HG03432 (cell line): ENCODE results near the gene MED7.
A peak's percentile ranks its signal among the peaks of the same experiment; 100 is the strongest.

Experiments
- ATAC-seq: cut with Tn5 transposase; IDR thresholded peaks from one replicate; pipeline ENCODE4 v1.9.1; 2021; ENCODE audit warnings: mild to moderate bottlenecking, moderate library complexity; ENCODE audit not compliant: unreplicated experiment

The MED7 gene

DNA sequence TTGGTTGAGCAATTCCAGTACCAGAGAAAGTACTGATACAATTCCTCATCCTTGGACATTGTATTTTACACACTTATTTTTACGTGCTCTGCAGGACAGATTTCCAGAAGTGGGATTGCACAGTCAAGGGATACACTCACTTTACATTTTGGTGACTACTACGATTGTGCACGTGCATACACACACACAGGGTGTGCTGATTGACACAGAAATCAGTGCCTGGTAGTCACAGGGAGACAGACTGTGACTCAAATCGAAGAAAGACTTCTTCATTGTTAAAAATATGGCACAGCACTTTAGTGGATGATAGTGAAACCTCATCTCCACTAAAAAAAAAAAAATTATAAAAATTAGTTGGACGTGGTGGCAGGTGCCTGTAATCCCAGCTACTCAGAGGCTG, 21.9 kb upstream of the MED7 start:
- ATAC-seq, result no peak

GRCh38 chr5:157162919-157163510, 20.4 kb upstream of the MED7 start:
- ATAC-seq, result no peak

- no peak for ATAC-seq
Measured at GRCh38 chr5:157161996-157162395, 19.3 kb upstream of the MED7 start.

- no peak for ATAC-seq
Measured at GRCh38 chr5:157160001-157160400, 17.3 kb upstream of the MED7 start.

GRCh38 chr5:157159209-157159751, 16.6 kb upstream of the MED7 start:
- ATAC-seq, result no peak

DNA sequence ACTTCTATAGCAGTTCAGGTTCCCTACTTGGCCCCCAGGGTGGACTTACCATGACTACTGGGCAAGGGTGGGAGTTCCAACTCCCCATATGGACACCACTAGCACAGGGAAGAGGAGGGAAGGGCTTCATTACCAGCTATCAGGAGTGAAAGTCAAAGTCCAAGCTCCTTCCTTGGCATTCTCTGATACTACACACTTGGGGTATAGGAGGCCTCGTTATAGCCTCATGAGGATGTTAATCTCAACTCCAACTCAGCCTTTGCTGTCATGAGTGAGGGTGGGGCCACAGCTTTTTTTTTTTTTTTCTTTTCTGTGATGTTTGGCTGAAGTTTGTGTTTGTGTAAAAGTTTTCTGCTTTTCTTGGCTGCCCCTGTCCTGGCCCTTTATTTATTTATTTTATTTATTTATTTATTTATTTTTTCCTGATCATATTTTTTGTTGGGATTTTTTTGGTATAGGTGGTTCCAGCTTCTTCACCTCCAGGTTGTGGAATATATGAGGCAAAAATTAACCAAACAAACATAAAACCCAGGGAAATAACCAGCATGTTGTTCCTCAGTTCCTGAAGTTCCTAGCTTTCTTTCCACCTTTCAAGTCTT, 14.7 kb upstream of the MED7 start:
- ATAC-seq, result no peak

DNA sequence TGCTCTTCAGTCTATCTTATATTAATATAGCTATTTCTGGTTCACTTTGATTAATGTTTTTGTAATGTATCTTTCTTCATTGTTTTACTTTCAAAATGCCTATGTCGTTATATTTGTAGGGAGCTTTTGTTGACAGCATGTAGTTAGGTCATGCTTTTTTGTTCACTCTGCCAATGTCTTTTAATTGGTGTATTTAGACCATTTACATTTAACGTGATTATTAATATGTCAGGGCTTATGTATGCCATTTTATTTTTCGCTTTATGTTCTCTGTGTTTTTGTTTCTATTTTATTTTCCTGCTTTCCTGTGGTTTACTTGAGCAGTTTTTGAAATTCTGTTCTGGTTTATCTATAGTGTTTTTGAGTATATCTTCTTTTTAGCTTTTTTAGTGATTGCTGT, 12.6 kb upstream of the MED7 start:
- ATAC-seq, result no peak

DNA sequence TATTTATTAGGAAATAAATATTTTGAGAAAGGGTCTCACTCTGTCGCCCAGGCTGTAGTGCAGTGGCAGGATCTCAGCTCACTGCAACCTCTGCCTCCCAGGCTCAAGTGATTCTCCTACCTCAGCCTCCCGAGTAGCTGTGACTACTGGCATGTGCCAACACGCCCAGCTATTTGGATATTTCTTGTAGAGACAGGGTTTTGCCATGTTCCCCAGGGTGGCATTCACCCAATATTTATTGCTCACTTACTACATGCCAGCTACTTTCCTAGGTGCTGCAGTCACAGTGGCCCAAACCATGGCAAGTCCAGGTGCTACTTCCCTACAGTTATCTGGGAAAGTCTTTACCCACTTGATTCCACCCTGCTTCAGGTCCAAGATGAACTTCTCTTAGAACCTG, 8.3 kb upstream of the MED7 start:
- no peak for ATAC-seq

DNA sequence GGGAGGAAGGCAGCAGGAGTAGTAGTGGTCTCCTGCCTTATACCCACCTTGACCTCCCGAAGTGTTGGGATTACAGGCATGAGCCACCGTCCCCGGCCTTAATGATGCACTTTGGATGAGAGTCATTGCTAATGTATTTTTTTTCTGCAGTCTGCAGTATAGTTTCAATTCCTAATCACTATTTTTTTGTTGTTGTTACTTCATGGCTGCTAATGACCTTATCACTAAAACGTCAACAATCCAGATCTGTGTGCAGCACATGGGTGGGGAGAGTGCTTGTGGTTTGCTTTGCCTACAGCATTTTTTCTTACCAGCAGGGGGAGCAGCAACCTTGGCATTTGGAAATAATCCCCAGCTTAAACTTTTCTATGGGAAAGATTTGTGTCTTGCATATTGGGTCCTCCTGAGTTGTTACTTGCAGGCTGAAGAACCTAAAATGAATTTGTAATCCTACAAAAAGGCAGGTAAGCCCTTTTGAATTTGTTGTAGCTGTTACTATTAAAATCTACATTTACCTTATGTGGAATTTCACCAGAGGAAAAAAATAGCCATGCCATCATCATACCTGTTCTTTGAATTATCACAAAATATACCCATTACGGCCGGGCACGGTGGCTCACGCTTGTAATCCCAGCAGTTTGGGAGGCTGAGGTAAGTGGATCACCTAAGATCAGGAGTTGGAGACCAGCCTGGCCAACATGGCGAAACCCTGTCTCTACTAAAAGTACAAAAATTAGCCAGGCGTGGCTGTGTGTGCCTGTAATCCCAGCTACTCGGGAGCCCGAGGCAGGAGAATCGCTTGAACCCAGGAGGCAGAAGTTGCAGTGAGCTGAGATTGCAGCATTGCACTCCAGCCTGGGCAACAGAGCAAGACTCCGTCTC, 6.3 kb upstream of the MED7 start:
- ATAC-seq, result peak; percentile 76

GRCh38 chr5:157143127-157143971, 684 bp upstream of the MED7 start:
- ATAC-seq, result peak; percentile 54

DNA sequence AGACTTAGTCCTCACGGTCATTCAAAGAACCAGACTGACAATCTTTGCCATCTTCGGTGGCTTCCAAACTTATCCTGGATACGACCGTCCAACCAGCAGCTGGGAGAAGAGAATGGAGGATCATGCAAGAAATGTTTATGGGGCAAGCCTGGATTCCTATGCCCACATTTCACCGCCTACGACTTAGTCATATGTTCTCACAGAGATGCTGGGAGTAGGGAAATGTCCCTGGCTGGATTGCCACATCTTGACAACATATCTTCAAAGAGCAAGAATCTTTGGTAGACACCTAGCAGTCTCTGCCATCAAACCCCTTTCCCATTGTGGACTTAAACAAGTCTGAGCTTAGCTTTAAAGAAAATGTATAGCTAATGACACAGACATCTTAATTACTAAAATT, 5.0 kb downstream of the MED7 start:
- no peak for ATAC-seq

DNA sequence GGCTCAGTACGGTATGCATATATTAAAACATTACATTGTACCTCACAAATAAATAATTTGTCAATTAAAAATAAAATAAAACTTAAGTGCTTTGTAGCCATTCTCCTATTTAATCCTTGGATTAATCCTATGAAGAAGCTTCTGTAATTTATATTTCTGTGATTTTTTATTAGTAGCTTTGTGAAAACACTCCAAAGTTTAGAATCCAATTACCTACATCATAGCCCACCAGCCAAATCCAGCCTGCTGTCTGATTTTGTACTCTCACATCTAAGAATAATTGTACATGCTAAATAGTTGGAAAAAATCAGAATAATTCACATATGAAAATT, 10.4 kb downstream of the MED7 start:
- ATAC-seq, result no peak

DNA sequence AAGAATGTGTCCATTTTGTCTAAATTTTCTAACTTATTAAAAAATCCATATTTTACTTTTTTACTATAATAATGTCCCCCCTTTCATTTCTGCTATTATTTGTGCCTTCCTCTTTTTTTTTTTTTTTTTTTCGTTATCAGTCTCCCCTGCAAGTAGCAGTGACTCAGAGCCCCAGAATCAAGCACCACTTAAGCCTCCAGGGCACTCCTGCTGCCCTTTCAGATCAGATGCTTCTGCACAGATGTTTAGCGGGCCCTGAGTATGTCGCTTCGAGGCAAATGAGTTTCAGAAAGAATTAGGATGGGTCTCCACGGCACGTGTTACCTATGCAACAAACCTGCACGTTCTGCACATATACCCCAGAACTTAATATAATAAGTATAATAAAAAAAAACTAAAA, 11.7 kb downstream of the MED7 start:
- ATAC-seq, result no peak

- no peak for ATAC-seq
Measured at GRCh38 chr5:157121709-157122108, 21.0 kb downstream of the MED7 start.

DNA sequence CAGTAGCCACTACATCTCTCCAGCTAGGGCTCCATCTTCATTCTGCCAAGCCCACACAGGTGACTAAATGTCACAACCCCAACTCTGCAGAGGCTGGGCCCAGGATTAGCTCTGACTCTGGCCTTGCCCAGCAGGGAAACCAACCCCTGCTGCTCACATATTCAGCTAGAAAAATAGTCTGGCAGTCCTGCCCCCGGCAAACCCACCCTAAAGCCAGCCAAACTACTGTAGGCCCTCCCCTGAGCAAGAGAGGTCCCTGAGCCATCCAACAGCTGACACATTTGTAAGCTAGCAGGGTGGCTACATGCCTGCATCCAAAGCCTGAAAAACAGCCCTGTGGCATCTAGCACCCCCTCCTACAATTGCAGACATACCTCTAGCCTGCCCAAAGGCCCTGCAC, 22.6 kb downstream of the MED7 start:
- ATAC-seq, result no peak

DNA sequence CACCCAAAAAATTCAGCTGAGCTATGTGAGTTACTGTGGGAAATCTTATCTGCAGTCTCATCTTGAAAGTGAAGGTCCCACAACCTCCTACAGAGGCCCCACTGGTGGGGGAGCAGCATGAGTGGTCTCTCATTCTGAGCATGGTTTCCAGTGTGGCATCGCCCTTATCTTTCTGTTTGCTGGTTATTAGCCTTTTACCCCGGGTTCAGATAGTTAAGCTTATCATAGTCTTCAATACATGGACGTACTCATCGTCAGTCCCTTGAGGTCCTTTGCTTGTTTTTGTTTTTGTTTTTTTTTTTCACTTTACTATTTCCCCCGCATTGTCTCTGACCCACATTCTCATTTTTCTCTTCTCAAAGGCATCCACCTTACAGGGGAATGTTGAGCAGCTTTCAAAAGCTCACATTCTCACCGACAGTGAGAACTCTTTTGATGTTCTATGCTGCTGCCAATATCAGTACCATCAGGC, 26.1 kb downstream of the MED7 start:
- ATAC-seq, result peak; percentile 80

DNA sequence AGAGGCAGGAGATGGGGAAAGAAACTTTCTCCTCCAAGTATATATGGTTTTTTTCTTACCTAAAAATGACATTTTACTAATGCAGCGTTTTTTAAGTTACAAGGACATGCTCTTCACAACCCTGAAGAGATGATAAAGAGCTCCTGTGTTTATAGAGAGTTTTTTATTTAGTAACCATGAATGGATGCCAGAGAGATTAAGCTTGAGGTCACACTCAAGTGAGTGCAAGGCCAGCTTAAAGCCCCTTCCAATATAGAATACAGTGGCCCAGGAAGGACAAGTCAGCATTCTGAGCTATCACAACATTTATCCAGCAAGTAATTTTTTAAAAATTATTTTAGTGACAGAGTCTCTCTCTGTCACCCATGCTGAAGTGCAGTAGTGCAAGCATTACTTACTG, 27.2 kb downstream of the MED7 start:
- no peak for ATAC-seq

GRCh38 chr5:157115012-157115411, 27.7 kb downstream of the MED7 start:
- peak; percentile 49 for ATAC-seq

GRCh38 chr5:157113002-157113401, 29.7 kb downstream of the MED7 start:
- ATAC-seq, result no peak

DNA sequence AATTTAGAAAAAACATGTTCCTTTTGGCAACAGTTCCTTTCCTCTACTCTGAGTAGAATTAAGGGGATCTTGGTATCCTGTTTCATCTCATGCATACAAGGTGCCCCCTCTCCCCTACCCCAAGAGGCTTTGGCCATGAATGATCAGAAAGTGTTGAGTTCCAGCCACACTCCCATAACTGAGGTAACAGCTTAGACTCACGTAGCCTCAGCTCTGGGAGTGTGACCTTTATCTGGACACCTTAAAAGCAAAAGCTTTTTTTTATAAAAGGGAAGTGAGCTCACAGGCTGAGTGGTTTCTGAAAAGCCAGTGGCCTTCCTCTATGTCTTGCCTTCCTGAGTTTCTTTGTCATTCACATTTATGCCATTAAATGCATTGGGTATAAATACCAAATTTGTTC, 32.9 kb downstream of the MED7 start:
- peak; percentile 74 for ATAC-seq

GRCh38 chr5:157108976-157109375, 33.7 kb downstream of the MED7 start, which contains the start of gene HAVCR2:
HAVCR2 (minus strand) TSS chr5:157109044; CDS start chr5:157108983, 61 bp downstream.
- ATAC-seq, result peak; percentile 89
